ENCODE data around the gene CDC40.
"Not testable (repeated sequence)": the region's sequence is repeated elsewhere in the genome, so short reads cannot be mapped to it uniquely, and the experiment has no call there.

CDC40 gene

DNA sequence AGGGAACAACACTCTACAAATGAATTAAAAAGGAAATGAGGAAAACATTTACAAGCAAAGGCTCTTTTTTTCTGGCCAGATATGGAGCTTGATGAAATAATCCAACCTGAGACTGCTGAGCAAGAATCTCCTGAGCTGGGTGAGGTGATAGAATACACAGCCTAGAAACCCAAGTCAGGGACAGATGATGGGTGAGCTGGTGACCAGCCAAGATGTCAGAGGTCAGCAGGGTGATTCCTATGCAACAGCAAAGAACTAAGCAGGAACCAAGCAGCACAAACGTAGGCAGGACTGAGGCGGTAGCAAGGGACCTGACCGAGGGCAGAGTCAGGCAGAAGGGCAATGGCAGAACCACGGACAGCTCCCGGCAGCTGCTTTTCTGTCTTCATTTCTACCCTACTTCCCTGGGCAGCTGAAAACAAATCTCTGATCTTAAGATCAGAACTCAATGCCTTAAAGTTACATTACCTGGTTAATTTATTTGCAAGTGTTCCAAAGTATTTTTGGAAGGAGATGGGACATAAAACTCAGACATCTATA is 75.1 kb downstream of the CDC40 start:
- TF ChIP-seq, protein P1, sequence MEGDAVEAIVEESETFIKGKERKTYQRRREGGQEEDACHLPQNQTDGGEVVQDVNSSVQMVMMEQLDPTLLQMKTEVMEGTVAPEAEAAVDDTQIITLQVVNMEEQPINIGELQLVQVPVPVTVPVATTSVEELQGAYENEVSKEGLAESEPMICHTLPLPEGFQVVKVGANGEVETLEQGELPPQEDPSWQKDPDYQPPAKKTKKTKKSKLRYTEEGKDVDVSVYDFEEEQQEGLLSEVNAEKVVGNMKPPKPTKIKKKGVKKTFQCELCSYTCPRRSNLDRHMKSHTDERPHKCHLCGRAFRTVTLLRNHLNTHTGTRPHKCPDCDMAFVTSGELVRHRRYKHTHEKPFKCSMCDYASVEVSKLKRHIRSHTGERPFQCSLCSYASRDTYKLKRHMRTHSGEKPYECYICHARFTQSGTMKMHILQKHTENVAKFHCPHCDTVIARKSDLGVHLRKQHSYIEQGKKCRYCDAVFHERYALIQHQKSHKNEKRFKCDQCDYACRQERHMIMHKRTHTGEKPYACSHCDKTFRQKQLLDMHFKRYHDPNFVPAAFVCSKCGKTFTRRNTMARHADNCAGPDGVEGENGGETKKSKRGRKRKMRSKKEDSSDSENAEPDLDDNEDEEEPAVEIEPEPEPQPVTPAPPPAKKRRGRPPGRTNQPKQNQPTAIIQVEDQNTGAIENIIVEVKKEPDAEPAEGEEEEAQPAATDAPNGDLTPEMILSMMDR (conservative IDR thresholded peaks at IDR 0.05) = no peak
- no peak for TF ChIP-seq ZFX (IDR thresholded peaks at IDR 0.05)
- no peak overlapping the region for H3K27ac ChIP-seq

DNA sequence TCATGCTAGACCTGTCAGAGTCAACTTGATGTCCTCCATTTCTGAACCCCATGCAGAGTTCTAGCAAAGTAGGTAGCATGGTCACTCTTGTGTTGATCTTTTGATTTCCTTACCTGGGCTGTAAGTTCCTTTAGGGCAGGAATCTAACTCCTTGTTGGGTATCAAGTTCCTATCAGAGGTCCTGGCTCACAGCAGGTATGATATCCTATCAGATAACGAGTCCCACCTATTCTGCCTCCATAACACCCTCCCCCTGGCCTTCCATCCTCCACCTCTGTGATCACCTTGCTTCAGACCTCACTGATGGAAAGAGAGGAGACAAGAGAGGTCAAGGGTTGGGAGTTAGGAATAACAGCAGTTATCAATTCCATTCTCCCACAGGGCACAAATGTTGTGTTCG is 76.1 kb downstream of the CDC40 start:
- no peak overlapping the region for H3K27ac ChIP-seq
- TF ChIP-seq, protein P1 (conservative IDR thresholded peaks at IDR 0.05) = no peak

- H3K27ac ChIP-seq = no peak overlapping the region
- TF ChIP-seq, protein P1 (conservative IDR thresholded peaks at IDR 0.05) = no peak
- no peak for TF ChIP-seq ZFX (IDR thresholded peaks at IDR 0.05)
Measured at GRCh38 chr6:110265273-110265672, 85.0 kb downstream of the CDC40 start.

GRCh38 chr6:110266996-110267395 is 86.8 kb downstream of the CDC40 start:
- TF ChIP-seq, protein P1 (conservative IDR thresholded peaks at IDR 0.05) = no peak
- TF ChIP-seq ZFX (IDR thresholded peaks at IDR 0.05) = no peak
- H3K27ac ChIP-seq = no peak overlapping the region

GRCh38 chr6:110269623-110270022 is 89.4 kb downstream of the CDC40 start:
- no peak overlapping the region for H3K27ac ChIP-seq
- no peak for TF ChIP-seq ZFX (IDR thresholded peaks at IDR 0.05)
- TF ChIP-seq, protein P1 (conservative IDR thresholded peaks at IDR 0.05) = no peak

- H3K27ac ChIP-seq = no peak overlapping the region
- TF ChIP-seq ZFX (IDR thresholded peaks at IDR 0.05) = no peak
- TF ChIP-seq, protein P1 (conservative IDR thresholded peaks at IDR 0.05) = no peak
Measured at GRCh38 chr6:110270165-110270564, 89.9 kb downstream of the CDC40 start.

DNA sequence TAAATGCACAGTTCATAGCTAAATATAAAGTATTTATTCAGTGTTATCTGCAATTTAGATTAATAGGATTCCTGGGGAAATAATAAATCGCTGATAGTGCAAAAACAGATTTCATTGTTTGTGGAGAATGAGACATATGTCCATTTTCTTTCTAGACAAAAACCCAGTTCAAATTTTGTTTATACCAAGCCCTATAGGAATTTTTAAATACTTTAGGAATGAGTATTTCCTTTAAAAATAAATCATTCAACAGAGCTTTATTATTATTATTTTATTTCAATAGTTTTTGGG is 91.5 kb downstream of the CDC40 start:
- TF ChIP-seq ZFX (IDR thresholded peaks at IDR 0.05) = no peak
- TF ChIP-seq, protein P1 (conservative IDR thresholded peaks at IDR 0.05) = no peak
- H3K27ac ChIP-seq = no peak overlapping the region

DNA sequence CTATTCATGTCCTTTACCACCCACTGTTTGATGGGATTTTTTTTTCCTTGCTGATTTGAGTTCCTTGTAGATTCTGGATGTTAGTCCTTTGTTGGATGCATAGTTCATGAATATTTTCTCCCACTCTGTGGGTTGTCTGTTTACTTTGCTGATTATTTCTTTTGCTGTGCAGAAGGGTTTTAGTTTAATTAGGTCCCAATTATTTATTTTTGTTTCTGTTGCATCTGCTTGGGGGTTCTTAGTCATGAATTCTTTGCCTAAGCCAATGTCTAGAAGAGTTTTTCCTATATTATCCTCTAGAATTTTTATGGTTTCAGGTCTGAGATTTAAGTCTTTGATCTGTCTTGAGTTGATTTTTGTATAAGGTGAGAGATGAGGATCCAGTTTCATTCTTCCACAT is 92.6 kb downstream of the CDC40 start:
- not testable (repeated sequence) for H3K27ac ChIP-seq

All from C4-2B (cell line).